NCI-H2227 (cell line): Measurements from ENCODE around the gene KMT2A.
A peak's percentile ranks its signal among the peaks of the same experiment; 100 is the strongest.
"Not testable (repeated sequence)": the region's sequence is repeated elsewhere in the genome, so short reads cannot be mapped to it uniquely, and the experiment has no call there.

Source experiments
- DNase-seq: peaks from one replicate; lab custom pipeline; 2025; ENCODE audit not compliant: unreplicated experiment; lab: John Stamatoyannopoulos, UW

Gene KMT2A

DNA sequence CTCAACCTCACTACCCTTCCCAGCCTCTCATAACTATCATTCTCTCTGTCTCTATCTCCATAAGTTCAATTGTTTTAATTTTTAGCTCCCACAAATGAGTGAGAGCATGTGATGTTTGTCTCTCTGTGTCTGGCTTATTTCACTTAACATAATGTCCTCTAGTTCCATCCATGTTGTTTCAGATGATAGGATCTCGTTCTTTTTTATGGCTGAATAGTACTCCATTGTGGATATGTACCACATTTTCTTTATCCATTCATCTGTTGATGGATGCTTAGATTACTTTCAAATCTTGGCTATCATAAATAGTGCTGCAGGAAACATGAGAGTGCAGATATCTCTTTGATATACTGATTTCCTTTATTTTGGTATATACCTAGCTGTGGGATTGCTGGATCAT, 44.9 kb downstream of the KMT2A start:
- DNase-seq = not testable (repeated sequence)

GRCh38 chr11:118484405-118484804, 48.1 kb downstream of the KMT2A start:
- no peak for DNase-seq

GRCh38 chr11:118485273-118485672, 49.0 kb downstream of the KMT2A start:
- no peak for DNase-seq

DNA sequence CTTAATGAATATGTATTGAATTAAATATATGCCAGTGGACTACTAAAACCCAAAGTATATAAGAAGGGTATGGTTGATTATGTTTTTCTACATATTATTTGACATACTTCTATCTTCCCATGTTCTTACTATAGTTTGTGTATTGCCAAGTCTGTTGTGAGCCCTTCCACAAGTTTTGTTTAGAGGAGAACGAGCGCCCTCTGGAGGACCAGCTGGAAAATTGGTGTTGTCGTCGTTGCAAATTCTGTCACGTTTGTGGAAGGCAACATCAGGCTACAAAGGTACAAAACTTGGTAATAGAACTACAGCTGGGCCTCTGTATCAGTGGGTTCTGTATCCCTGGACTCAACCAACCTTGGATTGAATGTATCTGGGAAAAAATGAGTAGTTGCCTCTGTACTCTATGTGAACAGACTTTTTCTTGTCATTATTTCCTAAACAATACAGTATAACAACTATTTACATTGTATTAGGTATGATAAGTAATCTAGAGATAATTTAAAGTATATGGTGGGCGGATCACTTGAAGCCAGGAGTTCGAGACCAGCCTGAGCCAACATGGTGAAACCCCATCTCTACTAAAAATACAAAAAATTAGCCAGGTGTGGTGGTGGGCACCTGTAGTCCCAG, 52.3 kb downstream of the KMT2A start:
- DNase-seq = peak; percentile 59

- no peak for DNase-seq
Observed at GRCh38 chr11:118491041-118491440, 54.7 kb downstream of the KMT2A start.

DNA sequence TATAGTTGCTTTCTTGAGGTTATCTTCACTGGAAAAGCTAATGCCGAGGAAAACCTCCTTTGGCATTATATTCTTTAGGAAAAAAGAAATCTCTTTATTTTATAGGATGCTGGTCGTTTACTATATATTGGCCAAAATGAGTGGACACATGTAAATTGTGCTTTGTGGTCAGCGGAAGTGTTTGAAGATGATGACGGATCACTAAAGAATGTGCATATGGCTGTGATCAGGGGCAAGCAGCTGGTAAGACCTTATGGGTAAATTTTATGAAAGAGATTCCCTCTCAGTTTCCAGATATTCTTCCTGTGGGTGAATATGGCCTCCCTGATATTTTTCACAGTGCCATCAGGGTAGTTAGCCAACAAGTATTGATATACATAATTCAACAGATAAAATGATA, 61.5 kb downstream of the KMT2A start:
- no peak for DNase-seq

- no peak for DNase-seq
Observed at GRCh38 chr11:118503216-118503615, 66.9 kb downstream of the KMT2A start.

DNA sequence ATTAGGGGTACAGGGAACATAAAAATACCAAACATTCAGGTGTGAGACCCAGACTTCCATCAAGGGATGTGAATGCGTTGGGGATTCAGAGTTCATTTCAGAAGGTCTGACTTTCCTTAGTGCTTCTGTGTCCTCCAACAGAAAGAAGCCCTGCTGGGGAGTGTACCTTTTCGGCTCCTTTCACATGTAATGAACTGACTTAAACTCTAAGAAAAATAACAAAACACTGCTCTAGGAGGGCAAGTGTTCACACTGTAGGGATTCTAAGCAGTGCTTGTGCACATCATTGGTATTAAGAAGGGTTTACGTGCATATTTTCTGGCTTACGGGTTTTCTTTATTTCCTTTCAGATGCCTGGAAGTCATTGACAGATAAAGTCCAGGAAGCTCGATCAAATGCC, 75.3 kb downstream of the KMT2A start:
- DNase-seq = no peak

DNA sequence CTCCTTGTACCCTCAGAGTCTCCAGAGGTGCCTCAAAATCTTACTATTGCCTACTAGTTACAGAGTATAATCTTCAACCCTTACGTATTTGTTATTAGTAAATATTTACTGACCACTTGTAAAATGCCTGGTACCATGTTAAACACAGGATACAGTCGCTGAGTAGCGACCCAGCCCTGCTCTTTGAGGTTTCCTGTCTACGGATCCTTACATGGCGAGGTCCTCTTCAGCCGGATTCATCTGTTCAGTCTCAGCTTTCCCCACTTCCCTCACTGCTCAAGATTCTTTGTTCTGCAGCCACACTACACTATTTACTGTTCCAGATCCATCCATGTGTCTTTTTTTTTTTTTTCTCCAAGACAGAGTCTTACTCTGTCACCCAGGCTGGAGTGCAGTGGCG, 77.8 kb downstream of the KMT2A start:
- no peak for DNase-seq

- DNase-seq = no peak
Observed at GRCh38 chr11:118519549-118519948, 83.3 kb downstream of the KMT2A start.

DNA sequence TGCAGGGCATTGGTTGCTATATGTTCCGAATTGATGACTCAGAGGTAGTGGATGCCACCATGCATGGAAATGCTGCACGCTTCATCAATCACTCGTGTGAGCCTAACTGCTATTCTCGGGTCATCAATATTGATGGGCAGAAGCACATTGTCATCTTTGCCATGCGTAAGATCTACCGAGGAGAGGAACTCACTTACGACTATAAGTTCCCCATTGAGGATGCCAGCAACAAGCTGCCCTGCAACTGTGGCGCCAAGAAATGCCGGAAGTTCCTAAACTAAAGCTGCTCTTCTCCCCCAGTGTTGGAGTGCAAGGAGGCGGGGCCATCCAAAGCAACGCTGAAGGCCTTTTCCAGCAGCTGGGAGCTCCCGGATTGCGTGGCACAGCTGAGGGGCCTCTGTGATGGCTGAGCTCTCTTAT, 85.6 kb downstream of the KMT2A start:
- no peak for DNase-seq

DNA sequence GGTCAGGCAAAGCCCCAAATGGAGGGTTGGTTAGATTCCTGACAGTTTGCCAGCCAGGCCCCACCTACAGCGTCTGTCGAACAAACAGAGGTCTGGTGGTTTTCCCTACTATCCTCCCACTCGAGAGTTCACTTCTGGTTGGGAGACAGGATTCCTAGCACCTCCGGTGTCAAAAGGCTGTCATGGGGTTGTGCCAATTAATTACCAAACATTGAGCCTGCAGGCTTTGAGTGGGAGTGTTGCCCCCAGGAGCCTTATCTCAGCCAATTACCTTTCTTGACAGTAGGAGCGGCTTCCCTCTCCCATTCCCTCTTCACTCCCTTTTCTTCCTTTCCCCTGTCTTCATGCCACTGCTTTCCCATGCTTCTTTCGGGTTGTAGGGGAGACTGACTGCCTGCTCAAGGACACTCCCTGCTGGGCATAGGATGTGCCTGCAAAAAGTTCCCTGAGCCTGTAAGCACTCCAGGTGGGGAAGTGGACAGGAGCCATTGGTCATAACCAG, 86.3 kb downstream of the KMT2A start:
- peak; percentile 14 for DNase-seq

- no peak for DNase-seq
Observed at GRCh38 chr11:118524356-118524755, 88.1 kb downstream of the KMT2A start.

GRCh38 chr11:118524757-118525470, 88.6 kb downstream of the KMT2A start:
- no peak for DNase-seq

DNA sequence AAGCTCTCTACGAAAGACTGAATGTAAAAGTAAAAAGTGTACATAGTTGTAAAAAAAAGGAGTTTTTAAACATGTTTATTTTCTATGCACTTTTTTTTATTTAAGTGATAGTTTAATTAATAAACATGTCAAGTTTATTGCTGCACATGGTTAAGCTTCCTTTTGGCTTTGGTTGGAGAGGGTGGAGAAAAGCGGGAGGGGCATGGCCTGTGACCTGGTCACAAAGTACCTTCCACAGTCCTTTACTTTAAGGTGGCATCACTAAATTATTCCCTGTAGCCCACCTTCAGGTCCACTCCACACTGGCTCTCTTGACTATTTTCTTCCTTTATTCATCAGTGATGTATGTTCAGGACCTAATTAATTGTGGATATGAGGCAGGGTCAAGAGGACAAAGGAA, 90.4 kb downstream of the KMT2A start:
- DNase-seq = no peak

DNA sequence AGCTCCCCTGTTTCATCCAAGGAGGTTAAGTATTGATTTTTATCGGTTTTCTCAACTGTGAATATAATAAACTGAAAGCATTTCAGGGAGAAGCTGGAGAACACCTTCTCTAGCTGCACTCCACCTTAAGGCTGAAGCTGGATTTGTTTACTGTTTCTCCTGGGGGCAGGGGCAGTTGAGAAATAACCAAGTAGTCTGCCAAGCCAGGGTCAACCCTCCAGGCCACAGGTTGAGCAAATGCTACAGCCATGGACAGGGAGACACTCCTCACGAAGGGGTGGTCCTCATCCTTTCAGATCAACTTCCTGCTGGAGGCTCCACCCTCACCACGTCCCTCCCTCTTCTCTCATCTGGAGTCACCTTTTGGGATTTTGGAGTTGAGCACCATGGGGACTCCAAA, 90.8 kb downstream of the KMT2A start, which contains the start of gene TTC36:
TSS of gene TTC36 (plus strand) at position 366 of the 400 bp plus-strand sequence. CDS start at position 387, 21 bp downstream.
- no peak for DNase-seq

- no peak for DNase-seq
Observed at GRCh38 chr11:118528511-118528910, 92.2 kb downstream of the KMT2A start.

- DNase-seq = no peak
Observed at GRCh38 chr11:118529584-118530175, 93.4 kb downstream of the KMT2A start.

DNA sequence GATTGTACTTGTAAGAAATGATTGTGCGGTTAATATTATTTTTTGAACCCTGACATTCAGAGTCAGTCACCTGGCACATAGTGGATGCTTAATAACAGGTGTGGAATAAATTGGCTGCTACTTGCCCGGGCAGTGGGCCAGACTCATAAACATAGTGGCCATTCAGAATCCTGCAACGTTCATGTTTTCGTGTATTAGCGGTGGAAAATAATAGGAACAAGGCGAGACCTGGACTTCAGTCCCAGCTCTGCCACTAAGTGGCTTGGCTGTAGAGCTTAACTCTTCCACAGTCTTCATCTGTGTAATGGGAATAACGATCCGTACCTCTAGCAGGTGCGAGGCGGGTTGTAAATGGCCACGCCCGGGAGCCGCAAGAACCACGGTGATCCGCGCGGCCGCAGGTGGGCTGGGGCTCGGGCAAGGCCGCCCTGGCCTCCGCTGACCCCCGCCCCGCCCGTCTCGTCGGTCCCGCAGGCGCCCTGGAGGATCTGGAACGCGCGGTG, 93.9 kb downstream of the KMT2A start:
- DNase-seq = peak; percentile 57

- DNase-seq = peak; percentile 77
Observed at GRCh38 chr11:118530683-118531596, 94.6 kb downstream of the KMT2A start, which contains the start of gene TMEM25. TSS of gene TMEM25 (plus strand) at chr11:118531192. CDS start at chr11:118531802, 610 bp downstream.
